Measurements from ENCODE around the gene RMDN2.

- TF ChIP-seq EZH2phosphoT487 (IDR thresholded peaks at IDR 0.05; ENCODE audit: low read length), result no peak
- TF ChIP-seq, protein P1, sequence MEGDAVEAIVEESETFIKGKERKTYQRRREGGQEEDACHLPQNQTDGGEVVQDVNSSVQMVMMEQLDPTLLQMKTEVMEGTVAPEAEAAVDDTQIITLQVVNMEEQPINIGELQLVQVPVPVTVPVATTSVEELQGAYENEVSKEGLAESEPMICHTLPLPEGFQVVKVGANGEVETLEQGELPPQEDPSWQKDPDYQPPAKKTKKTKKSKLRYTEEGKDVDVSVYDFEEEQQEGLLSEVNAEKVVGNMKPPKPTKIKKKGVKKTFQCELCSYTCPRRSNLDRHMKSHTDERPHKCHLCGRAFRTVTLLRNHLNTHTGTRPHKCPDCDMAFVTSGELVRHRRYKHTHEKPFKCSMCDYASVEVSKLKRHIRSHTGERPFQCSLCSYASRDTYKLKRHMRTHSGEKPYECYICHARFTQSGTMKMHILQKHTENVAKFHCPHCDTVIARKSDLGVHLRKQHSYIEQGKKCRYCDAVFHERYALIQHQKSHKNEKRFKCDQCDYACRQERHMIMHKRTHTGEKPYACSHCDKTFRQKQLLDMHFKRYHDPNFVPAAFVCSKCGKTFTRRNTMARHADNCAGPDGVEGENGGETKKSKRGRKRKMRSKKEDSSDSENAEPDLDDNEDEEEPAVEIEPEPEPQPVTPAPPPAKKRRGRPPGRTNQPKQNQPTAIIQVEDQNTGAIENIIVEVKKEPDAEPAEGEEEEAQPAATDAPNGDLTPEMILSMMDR (IDR thresholded peaks at IDR 0.05; ENCODE audit: low read length), result no peak
These were observed 92.7 kb downstream of the RMDN2 start for GRCh38 chr2:38017836-38018235.
